HepG2 (cell line): ENCODE data around the gene RAC3. TPM values are rescaled to one million over a fixed set of nuclear protein-coding genes. Genes with fewer than 3 reads are reported as not detected.

ENCODE experiments used
- ATAC-seq: fragments of 200-7000 bp; cut with Tn5 transposase; 3 replicates; pipeline ENCODE4 v1.9.1; 2020; ENCODE audit warnings: mild to moderate bottlenecking, moderate library complexity
- BruUV-seq: library from RNA; stranded (reverse); fragments of 400-500 nt; replicated peaks from 2 replicates; lab custom pipeline; 2021; lab: Mats Ljungman, UMichigan
- CTCF ChIA-PET: fragments of 300-600 bp; formaldehyde crosslinking; extraction: SDS; loops from one replicate; lab custom pipeline; 2021; ENCODE audit warnings: low total read pairs, inconsistent platforms, low intra/inter-chr PET ratio; lab: Yijun Ruan, JAX
- POLR2A ChIA-PET: fragments of 350-600 bp; sonication (Branson Sonifier 250); formaldehyde crosslinking; loops from one replicate; lab custom pipeline; 2020; ENCODE audit warnings: antibody characterized with exemption, inconsistent platforms; lab: Yijun Ruan, JAX
- DNase-seq: peaks from one replicate; pipeline ENCODE4 v3.0.0-alpha.2; 2015; ENCODE audit warnings: low spot score
- FAIRE-seq: peaks from 3 replicates; lab custom pipeline; 2011; peaks lifted over from hg19 to GRCh38; lab: Jason Lieb, UNC
- H2AFZ ChIP-seq: one replicate; pipeline ENCODE4 v1.6.1; 2011; ENCODE audit warnings: low read length, inconsistent platforms
- H3K27ac ChIP-seq: fragments of 300-600 bp; 3 replicates; pipeline ENCODE4 v1.8.0; 2011; ENCODE audit warnings: mixed run types, mild to moderate bottlenecking, mixed read lengths, low read length, inconsistent platforms; ENCODE audit not compliant: insufficient read depth; ENCODE audit errors: extremely low read length
- H3K27me3 ChIP-seq, 2 experiments: fragments of 200-600 bp in 1 of 2; 2 replicates in 1 of 2; 3 replicates in 1 of 2; pipeline versions ENCODE4 v1.6.0 to v1.8.0; 2011; ENCODE audit warnings: low read length in 2 of 2, mild to moderate bottlenecking in 2 of 2, moderate library complexity in 2 of 2, inconsistent platforms in 1 of 2; ENCODE audit not compliant: insufficient read depth in 2 of 2, control insufficient read depth in 1 of 2
- H3K36me3 ChIP-seq, 2 experiments: fragments of 200-600 bp in 1 of 2; replicated peaks in 1 of 2; 2 replicates in 1 of 2; 3 replicates in 1 of 2; pipeline versions ENCODE4 v1.5.1 to v1.8.0; 2011; ENCODE audit warnings: low read length in 2 of 2, inconsistent platforms in 1 of 2; ENCODE audit not compliant: insufficient read depth in 2 of 2, control insufficient read depth in 1 of 2
- H3K4me1 ChIP-seq: 2 replicates; pipeline ENCODE4 v1.5.1; 2012; ENCODE audit warnings: low read length, inconsistent platforms; ENCODE audit not compliant: insufficient read depth
- H3K4me2 ChIP-seq: 2 replicates; pipeline ENCODE4 v1.6.0; 2011; ENCODE audit warnings: low read depth, low read length, inconsistent platforms
- H3K4me3 ChIP-seq, 3 experiments: fragments of 200-600 bp in 1 of 3; sonication (generic), shearing (Covaris generic) in 1 of 3; replicated peaks in 1 of 3; 2 replicates each; pipeline ENCODE4 v1.5.1; 2011 to 2016; ENCODE audit warnings: low read length in 3 of 3, inconsistent platforms in 2 of 3, low read depth in 2 of 3, mild to moderate bottlenecking in 2 of 3, control low read depth in 1 of 3, mixed read lengths in 1 of 3; ENCODE audit not compliant: insufficient read depth in 1 of 3
- H3K79me2 ChIP-seq: one replicate; pipeline ENCODE4 v1.6.1; 2011; ENCODE audit warnings: low read length, inconsistent platforms; ENCODE audit not compliant: insufficient read depth
- H3K9ac ChIP-seq: 2 replicates; pipeline ENCODE4 v1.6.0; 2011; ENCODE audit warnings: mild to moderate bottlenecking, low read depth, low read length, inconsistent platforms; ENCODE audit not compliant: insufficient read depth
- H3K9me3 ChIP-seq: 2 replicates; pipeline ENCODE4 v1.5.1; 2012; ENCODE audit warnings: mild to moderate bottlenecking, low read length
- H4K20me1 ChIP-seq: 2 replicates; pipeline ENCODE4 v1.6.0; 2011; ENCODE audit warnings: inconsistent platforms, mild to moderate bottlenecking, low read length, moderate library complexity; ENCODE audit not compliant: insufficient read depth
- HINFP ChIP-seq: sonication (generic); formaldehyde crosslinking; IDR thresholded peaks from 2 replicates; pipeline ENCODE4 v1.4.0; 2020; ENCODE audit warnings: low read depth, mild to moderate bottlenecking, missing genetic modification reagents
- MYPOP ChIP-seq: sonication (generic); formaldehyde crosslinking; IDR thresholded peaks from 2 replicates; pipeline ENCODE4 v1.8.1; 2023; ENCODE audit warnings: mild to moderate bottlenecking, moderate library complexity, missing genetic modification reagents
- PATZ1 ChIP-seq: sonication (generic); formaldehyde crosslinking; IDR thresholded peaks from 2 replicates; pipeline ENCODE4 v1.4.0; 2020; ENCODE audit warnings: missing genetic modification reagents
- REPIN1 ChIP-seq: sonication (generic); formaldehyde crosslinking; IDR thresholded peaks from 2 replicates; pipeline ENCODE4 v1.8.0; 2022; ENCODE audit warnings: missing genetic modification reagents, low read depth, mild to moderate bottlenecking, borderline replicate concordance
- SKIL ChIP-seq: sonication (generic); formaldehyde crosslinking; IDR thresholded peaks from 2 replicates; pipeline ENCODE4 v1.8.0; 2022; ENCODE audit warnings: missing genetic modification reagents, mild to moderate bottlenecking, moderate library complexity, borderline replicate concordance
- SMC3 ChIP-seq: IDR thresholded peaks from 2 replicates; pipeline ENCODE4 v1.6.1; 2011; ENCODE audit warnings: low read length, improper control_type of control experiment
- SNAI1 ChIP-seq: sonication (generic); formaldehyde crosslinking; IDR thresholded peaks from 2 replicates; pipeline ENCODE4 v1.5.0; 2020; ENCODE audit warnings: mild to moderate bottlenecking, missing genetic modification reagents, borderline replicate concordance
- ZBTB4 ChIP-seq: sonication (generic); formaldehyde crosslinking; IDR thresholded peaks from 2 replicates; pipeline ENCODE4 v1.4.0; 2020; ENCODE audit warnings: missing genetic modification reagents, mild to moderate bottlenecking, borderline replicate concordance
- ZNF101 ChIP-seq: sonication (generic); formaldehyde crosslinking; IDR thresholded peaks from 2 replicates; pipeline ENCODE4 v1.4.0; 2020; ENCODE audit warnings: mild to moderate bottlenecking, low read depth, missing genetic modification reagents, borderline replicate concordance
- ZNF761 ChIP-seq: sonication (generic); formaldehyde crosslinking; conservative IDR thresholded peaks from 2 replicates; pipeline ENCODE4 v1.4.0; 2020; ENCODE audit warnings: mild to moderate bottlenecking, missing genetic modification reagents
- WGBS: methylation state at CpG from one replicate; pipeline ENCODE4 v1.1.6; 2017; ENCODE audit warnings: low lambda C conversion rate; 5-methylcytosine and 5-hydroxymethylcytosine counted together
- in situ Hi-C: cut with HindIII; loops from 2 replicates; pipeline ENCODE4 v1.10.0; 2017; ENCODE audit warnings: low pct_unique_long_range_greater_than_20kb; ENCODE audit not compliant: extremely low pct_ligation_motif_present
- intact Hi-C: fragments of 100-400 bp; cut with micrococcal nuclease; formaldehyde crosslinking; loops from one replicate; pipeline ENCODE4 v1.10.0; 2022; ENCODE audit not compliant: unreplicated experiment
- polyA plus RNA-seq, 8 experiments: library from polyadenylated mRNA; depleted of rRNA in 3 of 8; stranded (reverse) in 7 of 8; unstranded in 1 of 8; fragments of >200 nt; fragmentation: Illumina TruSeq in 4 of 8; extraction: Trizol in 4 of 8; gene quantifications; 2 replicates each; pipeline versions ENCODE4 v1.2.1 to v1.2.3, GENCODE V29; 2011 to 2016; ENCODE audit warnings: low read depth in 4 of 8, missing spikeins in 1 of 8, mixed read lengths in 1 of 8; ENCODE audit not compliant: insufficient read depth in 1 of 8
- total RNA-seq, 5 experiments: library from RNA; depleted of rRNA; stranded (reverse); fragments of >200 nt; fragmentation: Illumina TruSeq; extraction: Trizol; gene quantifications; 2 replicates each; pipeline ENCODE4 v1.2.3, GENCODE V29; 2016; ENCODE audit warnings: low read depth in 1 of 5

RAC3 gene
- total and polyA plus RNA-seq, 2 of the 13 experiments (the other 11 are each of a cell fraction or from before 2014, with no cell fraction given): 10.5 to 21.3 TPM

- FAIRE-seq (peak; percentile 47), ATAC-seq (peak; percentile 74), DNase-seq (no peak)
- H3K36me3 ChIP-seq: peaks cover 5 to 8% of the 10 kb centered on the region in 2 experiments; a peak in 4 of 5 replicates
- H3K9ac ChIP-seq: peak overlapping the region; percentile 80
- no peaks in the 10 kb centered on the region for H3K9me3 ChIP-seq
- H3K4me2 ChIP-seq: peak overlapping the region; percentile 86
- H4K20me1 ChIP-seq: no peaks in the 10 kb centered on the region
- H2AFZ ChIP-seq: no peak overlapping the region
- POLR2A ChIA-PET: interaction anchor here (0.6 to 16.1 kb wide), 9 partner anchors 9 to 195 kb away, joined by 3 to 470 read pairs (median 11); partner anchors contain the start of genes CENPX, LRRC45 and NOTUM
- peak overlapping the region; percentile 18 to 61 (median 35); a peak in 4 of 6 replicates for H3K4me3 ChIP-seq
- in situ Hi-C loops: no loop called here
- H3K27ac ChIP-seq: peak overlapping the region; percentile 95
- H3K4me1 ChIP-seq: peaks cover 100% of the 10 kb centered on the region
- intact Hi-C loops: loop anchor here (1.0 kb wide), 2 partner anchors 9 to 20 kb away; no protein-coding TSS in a partner anchor
- H3K27me3 ChIP-seq: no peaks in the 10 kb centered on the region
- peaks cover 76% of the 10 kb centered on the region for H3K79me2 ChIP-seq
- WGBS: under 1% methylated on average over 21 of the region's 32 CpGs
- CTCF ChIA-PET: interaction anchor here (0.9 to 2.3 kb wide), 4 partner anchors 9 to 41 kb away, joined by 3 to 25 read pairs (median 8); partner anchors contain the start of genes CENPX, LRRC45 and NOTUM
- BruUV-seq: no TSS peak
- TF ChIP-seq ZNF101: peak; percentile 45; the same call in 1 of the 2 replicates
- TF ChIP-seq PATZ1 (CRISPR knock-in tag): peak; percentile 99
- 0 out of 2 replicates have a peak, but pooled peaks have one; percentile 52 for TF ChIP-seq SNAI1
- TF ChIP-seq SKIL (CRISPR knock-in tag): peak; percentile 97
- TF ChIP-seq REPIN1 (CRISPR knock-in tag): peak; percentile 96
- peak; percentile 98 for TF ChIP-seq ZBTB4 (CRISPR knock-in tag)
- no peak for TF ChIP-seq SMC3
- TF ChIP-seq MYPOP (CRISPR knock-in tag): no peak
- TF ChIP-seq ZNF761: peak; percentile 64; the same call in 1 of the 2 replicates
- no peak; the same call in 1 of the 2 replicates for TF ChIP-seq HINFP (CRISPR knock-in tag)
Measured at GRCh38 chr17:82000803-82001570, 30.5 kb upstream of the RAC3 start.
